ENCODE results near the gene SPNS2. TPM values are rescaled to one million over a fixed set of nuclear protein-coding genes. Genes with fewer than 3 reads are reported as not detected.

SPNS2 gene
- total and polyA plus RNA-seq, 2 of the 8 experiments (the other 6 are each of a cell fraction or from before 2014, with no cell fraction given) = 1.2 to 1.5 TPM

DNA sequence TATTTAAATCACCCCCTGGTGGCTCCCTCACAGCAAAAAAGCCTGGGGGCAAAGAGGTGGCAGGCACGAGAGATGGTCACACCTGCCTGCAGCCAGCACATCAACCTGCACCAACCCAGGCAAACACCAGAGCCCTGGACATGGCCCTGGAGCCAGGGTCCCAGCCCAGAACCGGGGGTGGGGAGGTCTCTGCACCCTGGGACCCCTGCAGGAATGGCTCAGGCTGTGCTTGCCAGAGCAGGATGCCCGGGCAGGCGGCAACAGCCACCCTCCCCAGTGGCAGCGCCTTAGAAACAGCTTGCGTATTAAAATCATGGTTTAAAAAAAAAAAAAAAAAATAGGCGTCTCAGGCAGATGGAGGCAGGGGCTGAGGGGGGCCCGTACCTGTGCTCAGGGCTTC lies 40.3 kb downstream of the SPNS2 start (continued):
- TF ChIP-seq, protein P1, sequence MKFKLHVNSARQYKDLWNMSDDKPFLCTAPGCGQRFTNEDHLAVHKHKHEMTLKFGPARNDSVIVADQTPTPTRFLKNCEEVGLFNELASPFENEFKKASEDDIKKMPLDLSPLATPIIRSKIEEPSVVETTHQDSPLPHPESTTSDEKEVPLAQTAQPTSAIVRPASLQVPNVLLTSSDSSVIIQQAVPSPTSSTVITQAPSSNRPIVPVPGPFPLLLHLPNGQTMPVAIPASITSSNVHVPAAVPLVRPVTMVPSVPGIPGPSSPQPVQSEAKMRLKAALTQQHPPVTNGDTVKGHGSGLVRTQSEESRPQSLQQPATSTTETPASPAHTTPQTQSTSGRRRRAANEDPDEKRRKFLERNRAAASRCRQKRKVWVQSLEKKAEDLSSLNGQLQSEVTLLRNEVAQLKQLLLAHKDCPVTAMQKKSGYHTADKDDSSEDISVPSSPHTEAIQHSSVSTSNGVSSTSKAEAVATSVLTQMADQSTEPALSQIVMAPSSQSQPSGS (IDR thresholded peaks at IDR 0.05; ENCODE audit: low read length) = no peak
